GM19397 (cell line): ENCODE measurements around the gene CD74.
"Not testable (repeated sequence)": the region's sequence is repeated elsewhere in the genome, so short reads cannot be mapped to it uniquely, and the experiment has no call there.

Source experiments
- ATAC-seq: cut with Tn5 transposase; IDR thresholded peaks from one replicate; pipeline ENCODE4 v1.9.1; 2021; ENCODE audit warnings: mild to moderate bottlenecking, moderate library complexity; ENCODE audit not compliant: unreplicated experiment

The CD74 gene

GRCh38 chr5:150441813-150442698 lies 29.3 kb upstream of the CD74 start:
- no peak for ATAC-seq

DNA sequence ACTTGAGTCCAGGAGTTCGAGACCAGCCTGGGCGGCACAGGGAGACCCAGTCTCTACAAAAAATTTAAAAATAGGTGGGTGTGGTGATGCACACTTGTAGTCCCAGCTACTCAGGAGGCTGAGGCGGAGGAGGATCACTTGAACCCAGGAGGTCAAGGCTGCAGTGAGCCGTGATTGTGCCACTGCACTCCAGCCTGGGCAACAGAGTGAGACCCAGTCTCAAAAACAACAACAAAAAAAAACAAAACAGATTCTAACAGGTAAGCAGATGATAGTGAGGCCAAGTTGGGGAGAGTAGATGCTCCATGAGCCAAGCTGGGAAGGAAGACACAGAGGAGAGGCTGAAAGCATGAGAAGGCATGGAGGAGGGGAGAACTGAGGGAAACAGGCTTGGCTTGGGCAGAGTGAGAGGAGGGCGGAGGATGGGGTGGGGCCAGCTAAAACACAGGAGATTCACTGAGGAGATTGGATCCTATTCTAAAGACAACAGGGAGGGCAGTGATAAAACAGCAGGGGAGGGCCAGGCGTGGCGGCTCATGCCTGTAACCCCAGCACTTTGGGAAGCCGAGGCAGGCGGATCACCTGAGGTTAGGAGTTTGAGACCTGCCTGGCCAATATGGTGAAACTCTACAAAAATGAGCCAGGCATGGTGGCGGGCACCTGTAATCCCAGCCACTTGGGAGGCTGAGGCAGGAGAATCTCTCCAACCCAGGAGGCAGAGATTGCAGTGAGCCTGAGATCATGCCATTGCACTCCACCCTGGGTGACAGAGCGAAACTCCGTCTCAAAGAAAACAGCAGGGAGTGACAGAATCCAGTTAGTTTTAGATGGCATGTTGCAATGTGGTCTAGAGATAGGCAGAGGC lies 28.5 kb upstream of the CD74 start:
- ATAC-seq = no peak

- ATAC-seq = no peak
These were observed 26.3 kb upstream of the CD74 start for GRCh38 chr5:150438873-150439546.

DNA sequence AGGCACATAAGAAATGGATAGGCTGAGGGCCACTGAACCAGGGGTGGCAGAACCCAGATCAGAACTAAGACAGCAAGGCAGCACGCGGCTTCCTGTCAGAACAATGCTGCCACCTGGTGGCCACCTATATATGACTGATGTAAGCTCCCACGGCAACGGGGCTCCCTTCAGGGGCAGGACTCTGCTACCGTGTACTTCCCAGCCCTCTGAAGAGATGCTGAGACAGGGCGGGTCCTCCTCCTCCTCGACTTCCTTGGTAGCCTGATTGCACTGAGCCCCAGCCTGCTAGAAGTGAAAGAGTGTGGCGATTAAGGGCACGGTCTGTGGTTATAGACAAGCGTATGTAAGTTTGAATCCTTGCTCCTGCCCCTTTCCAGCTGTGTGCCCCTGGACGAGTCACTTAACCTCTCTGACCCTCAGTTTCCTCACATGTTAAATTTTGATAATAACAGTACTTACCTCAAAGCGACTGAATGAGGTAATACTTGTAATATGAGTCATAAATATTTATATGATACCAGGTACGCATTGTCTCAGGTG lies 23.5 kb upstream of the CD74 start:
- peak; percentile 93 for ATAC-seq

DNA sequence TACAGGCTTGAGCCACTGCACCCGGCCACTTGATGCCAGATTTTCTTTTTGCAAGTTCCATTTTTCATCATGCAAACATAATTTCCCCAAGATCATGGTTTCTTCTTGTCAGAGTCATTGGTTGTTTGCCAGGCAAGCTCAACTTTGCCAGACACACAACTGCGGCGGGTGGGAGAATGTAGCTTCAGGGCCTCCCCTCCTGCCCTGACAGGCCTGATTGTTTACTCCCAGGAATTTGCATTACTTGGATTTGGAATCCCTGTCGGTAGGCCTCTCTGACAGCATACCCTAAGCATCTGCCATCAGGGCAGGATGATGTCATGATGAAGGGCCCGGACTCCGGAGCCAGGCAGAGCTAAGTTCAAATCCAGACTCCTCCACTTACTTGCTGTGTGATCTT lies 21.8 kb upstream of the CD74 start:
- ATAC-seq = no peak

- no peak for ATAC-seq
These were observed 18.9 kb upstream of the CD74 start for GRCh38 chr5:150431574-150431973.

GRCh38 chr5:150431048-150431447 lies 18.3 kb upstream of the CD74 start:
- no peak for ATAC-seq

DNA sequence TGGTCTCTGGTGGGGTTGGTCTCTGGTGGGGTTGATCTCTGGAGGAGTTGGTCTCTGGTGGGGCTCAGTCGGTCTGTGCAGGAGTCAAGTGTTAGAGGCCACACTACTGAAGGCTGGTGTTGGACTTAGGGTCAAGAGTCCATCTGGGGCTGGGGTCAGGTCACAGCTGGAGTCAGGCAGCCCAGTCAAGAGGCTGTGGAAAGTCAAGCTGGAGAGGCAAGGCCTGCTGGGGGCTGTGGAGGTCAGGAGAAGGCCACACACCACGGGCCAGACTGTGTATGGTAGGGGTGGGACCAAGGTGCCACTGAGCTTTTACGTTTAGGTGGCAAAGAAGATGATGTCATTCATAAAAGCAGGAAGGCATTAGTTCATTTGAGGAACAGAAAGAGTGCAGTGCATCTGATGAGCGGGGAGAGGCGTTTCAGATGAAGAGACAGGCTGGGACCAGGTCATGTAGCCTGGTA lies 16.7 kb upstream of the CD74 start:
- no peak for ATAC-seq

GRCh38 chr5:150428978-150429377 lies 16.3 kb upstream of the CD74 start:
- no peak for ATAC-seq

GRCh38 chr5:150428106-150428876 lies 15.6 kb upstream of the CD74 start:
- ATAC-seq = no peak

- not testable (repeated sequence) for ATAC-seq
These were observed 13.5 kb upstream of the CD74 start for GRCh38 chr5:150426165-150426564.

DNA sequence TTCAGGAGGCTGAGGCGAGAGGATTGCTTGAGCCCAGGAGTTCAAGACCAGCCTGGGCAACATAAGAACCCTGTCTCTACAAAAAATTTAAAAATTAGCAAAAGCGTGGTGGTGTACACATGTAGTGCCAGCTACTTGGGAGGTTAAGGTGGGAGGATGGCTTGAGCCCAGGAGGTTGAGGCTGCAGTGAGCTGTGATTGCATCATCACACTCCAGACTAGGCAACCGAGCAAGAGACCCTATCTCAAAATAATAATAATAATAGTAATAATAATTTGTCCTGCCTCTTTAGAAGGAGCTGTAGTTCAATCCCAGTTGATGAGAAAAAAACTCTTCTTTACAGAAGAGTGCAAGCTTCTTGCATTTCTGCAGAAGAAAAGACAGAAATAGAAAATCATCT lies 10.0 kb upstream of the CD74 start:
- no peak for ATAC-seq

- no peak for ATAC-seq
These were observed 9.4 kb upstream of the CD74 start for GRCh38 chr5:150422075-150422474.

DNA sequence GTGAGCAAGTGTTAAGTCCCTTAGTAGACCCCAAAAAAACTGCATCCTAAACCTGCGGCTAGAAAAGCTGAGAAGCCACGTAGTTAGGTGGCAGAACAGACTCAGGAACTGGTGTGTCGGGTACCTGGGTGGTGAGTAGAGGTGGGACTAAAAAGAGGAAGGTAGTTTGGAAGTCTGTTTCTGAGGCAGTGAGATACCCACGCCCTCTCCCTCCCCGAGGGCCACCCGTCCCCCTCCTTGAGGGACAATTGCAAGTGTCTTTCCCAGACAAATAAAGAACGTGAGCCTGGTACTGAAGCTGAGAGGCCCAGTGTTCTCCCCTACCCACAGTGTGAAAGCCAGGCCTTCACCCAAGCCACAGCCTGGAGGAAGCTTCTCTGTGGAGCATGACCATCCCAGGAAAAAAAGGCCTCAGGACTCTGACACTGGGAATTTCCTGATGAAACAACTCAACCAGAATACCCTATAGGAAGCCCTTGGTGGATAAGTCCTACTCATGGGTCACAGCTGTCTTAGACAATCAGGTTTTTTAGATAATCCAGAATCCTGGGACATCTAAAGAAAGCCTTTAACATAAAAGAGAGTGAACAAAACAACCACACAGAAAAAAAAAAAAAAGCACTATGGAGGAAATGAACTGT lies 7.0 kb upstream of the CD74 start:
- no peak for ATAC-seq

DNA sequence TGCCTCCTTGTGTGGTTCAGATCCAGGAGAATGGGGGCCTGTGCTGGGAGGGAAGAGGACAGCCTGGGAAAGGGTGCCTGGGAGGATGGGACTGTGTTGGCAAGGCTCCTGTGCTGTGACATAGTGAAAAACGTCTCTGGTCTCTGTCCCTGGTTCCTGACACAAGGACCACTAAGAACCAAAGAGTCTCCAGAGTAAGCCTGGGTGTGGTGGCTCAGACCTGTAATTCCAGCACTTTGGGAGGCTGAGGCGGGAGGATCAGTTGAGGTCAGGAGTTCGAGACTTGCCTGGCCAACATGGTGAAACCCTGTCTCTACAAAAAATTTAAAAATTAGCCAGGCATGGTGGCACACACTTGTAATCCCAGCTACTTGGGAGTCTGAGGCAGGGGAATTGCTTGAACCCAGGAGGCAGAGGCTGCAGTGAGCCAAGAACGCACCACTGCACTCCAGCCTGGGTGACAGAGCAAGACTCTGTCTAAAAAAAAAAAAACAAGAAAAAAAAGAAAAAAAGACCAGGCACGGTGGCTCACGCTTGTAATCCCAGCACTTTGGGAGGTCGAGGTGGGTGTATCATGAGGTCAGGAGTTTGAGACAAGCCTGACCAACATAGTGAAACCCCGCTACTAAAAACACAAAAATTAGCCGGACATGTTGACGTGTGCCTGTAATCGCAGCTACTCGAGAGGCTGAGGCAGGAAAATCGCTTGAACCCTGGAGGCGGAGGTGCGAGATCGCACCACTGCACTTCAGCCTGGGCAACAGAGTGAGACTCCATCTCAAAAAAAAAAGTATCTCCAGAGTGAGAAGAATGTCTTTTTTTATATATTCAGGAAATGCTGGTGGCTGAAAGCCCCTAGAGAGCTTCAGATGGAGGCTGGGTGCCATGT lies 1.4 kb upstream of the CD74 start:
- not testable (repeated sequence) for ATAC-seq

GRCh38 chr5:150413176-150413901 lies 629 bp upstream of the CD74 start:
- ATAC-seq = no peak

DNA sequence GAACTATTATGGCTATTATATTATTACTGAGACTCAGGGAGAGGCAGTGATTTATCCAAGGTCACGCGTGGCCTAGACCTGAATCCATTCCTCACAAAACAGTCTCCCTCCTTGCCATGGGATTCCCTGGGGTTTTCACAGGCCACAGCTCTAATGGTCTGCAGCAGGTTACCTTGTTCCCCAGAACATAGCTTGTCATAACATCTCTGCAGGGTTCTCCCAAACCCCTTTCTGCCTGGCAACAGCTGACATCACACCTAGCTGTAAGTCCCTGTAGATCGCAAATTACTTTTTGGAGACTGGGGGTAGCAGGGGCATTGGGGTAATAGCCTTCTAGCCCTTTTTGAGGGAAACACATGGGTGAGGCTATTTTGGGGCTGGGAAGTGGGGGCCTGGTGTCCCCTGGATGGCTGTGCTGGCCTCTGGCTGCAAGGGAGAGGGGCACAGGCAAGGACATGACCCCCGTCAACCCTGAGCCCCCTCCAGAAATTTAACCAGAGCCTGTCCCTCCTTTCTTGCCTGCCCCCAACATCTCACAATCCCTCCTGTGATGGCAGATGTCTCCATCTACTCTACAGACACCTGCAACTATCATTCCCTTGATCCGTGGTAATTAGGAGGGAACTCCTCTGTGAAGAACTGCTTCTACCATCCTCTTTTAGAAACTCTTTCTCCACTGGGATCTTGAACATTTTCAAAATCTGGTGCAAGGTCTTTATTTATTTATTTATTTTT lies 1.3 kb downstream of the CD74 start:
- ATAC-seq = no peak
